GM12892 (cell line): ENCODE data around the gene TNFSF8.

Experiments
- POLR2A ChIP-seq: IDR thresholded peaks from 2 replicates; pipeline ENCODE4 v1.6.1; 2011; ENCODE audit warnings: low read depth, low read length, control low read depth
- TAF1 ChIP-seq: IDR thresholded peaks from 2 replicates; pipeline ENCODE4 v1.6.1; 2011; ENCODE audit warnings: low read depth, mild to moderate bottlenecking, control low read depth, low read length, borderline replicate concordance

DNA sequence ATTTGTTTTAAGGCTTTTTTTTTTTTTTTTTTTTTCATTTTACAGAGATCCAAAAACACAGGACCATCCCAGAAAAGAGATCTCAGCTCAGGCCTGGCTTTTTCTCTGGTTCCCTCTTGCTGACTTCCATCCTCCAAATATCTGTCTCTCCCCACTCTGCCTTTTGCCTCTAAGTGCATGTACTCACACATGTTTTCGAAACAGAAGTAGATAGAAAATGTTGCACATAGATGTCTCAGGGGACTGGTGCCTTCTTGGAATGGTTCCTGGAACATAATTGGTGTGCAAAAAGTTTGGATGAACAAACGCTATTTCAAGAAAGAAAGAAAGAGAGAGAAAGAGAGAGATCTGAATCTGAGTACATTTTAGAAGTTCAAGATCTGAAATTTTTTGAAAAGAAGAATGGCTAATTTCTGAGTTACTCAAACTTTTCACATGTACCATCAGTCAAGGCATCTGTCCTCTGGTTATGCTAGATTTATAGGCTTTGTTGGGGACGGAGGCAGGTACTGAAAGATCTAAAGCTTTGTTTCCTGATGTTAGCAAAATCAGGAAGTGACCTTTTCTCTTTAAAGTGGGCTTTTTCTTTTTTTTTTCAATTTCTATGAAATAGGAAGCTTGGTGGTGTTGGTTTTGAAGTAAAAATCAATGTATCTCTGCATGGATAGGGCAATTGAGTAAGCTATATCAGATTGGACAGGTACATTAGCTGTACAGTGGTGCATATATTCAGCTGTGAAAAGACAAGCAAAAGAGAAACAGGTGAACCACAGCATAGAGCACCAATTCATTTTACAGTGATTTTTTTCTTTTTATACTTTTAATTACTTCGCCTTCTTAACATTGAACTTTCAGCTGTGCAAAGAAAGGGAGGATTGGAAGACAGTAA is 8.5 kb upstream of the TNFSF8 start:
- TF ChIP-seq TAF1 (no peak), POLR2A (no peak)
